Stimulated activated CD4-positive, alpha-beta T cell treated with anti-CD3 and anti-CD28 coated beads, Interleukin-1b, Interleukin-23, amount 100 ng/mL, for 4 hours (primary cell): ENCODE results near the gene DOK3.

Experiments used
- DNase-seq, 2 donors: peaks; one replicate each; pipeline ENCODE4 v3.0.0-alpha.2; 2020; ENCODE audit warnings: low read depth in 2 of 2

The DOK3 gene

GRCh38 chr5:177483994-177484901, 25.4 kb downstream of the DOK3 start:
- DNase-seq: no peak

- DNase-seq: no peak
Measured at GRCh38 chr5:177483042-177483441, 26.6 kb downstream of the DOK3 start.

GRCh38 chr5:177482359-177482795, 27.2 kb downstream of the DOK3 start:
- no peak for DNase-seq

- DNase-seq: no peak
Measured at GRCh38 chr5:177479774-177480173, 29.9 kb downstream of the DOK3 start.

- peak in 1 of 2 donors; percentile 36 for DNase-seq
Measured at GRCh38 chr5:177478711-177479646, 30.6 kb downstream of the DOK3 start.

GRCh38 chr5:177477701-177478477, 31.7 kb downstream of the DOK3 start:
- DNase-seq: no peak

- no peak for DNase-seq
Measured at GRCh38 chr5:177476531-177477233, 32.9 kb downstream of the DOK3 start.

- DNase-seq: no peak
Measured at GRCh38 chr5:177475563-177476427, 33.8 kb downstream of the DOK3 start.

GRCh38 chr5:177474846-177475562, 34.6 kb downstream of the DOK3 start:
- DNase-seq: no peak

GRCh38 chr5:177474002-177474476, 35.6 kb downstream of the DOK3 start:
- no peak for DNase-seq

- no peak for DNase-seq
Measured at GRCh38 chr5:177473443-177474001, 36.1 kb downstream of the DOK3 start, which contains the start of gene DBN1. Gene DBN1, minus strand, starts transcription at chr5:177473634. Its CDS starts 113 bp downstream, at chr5:177473521.

- peak in 1 of 2 donors; percentile 40 for DNase-seq
Measured at GRCh38 chr5:177472460-177473442, 36.9 kb downstream of the DOK3 start.

- no peak for DNase-seq
Measured at GRCh38 chr5:177471610-177472356, 37.8 kb downstream of the DOK3 start.

GRCh38 chr5:177470759-177471536, 38.7 kb downstream of the DOK3 start:
- no peak for DNase-seq

- DNase-seq: no peak
Measured at GRCh38 chr5:177469750-177470525, 39.7 kb downstream of the DOK3 start.
